ENCODE measurements around the gene USHBP1. TPM values are rescaled to one million over a fixed set of nuclear protein-coding genes. Genes with fewer than 3 reads are reported as not detected.

USHBP1 gene
- polyA plus RNA-seq, 1 experiment: not detected

GRCh38 chr19:17216058-17216670 is 48.4 kb downstream of the USHBP1 start:
- no peaks in the 10 kb centered on the region for H3K27me3 ChIP-seq (ENCODE audit: control insufficient read depth, insufficient read depth, low read length)
- ChIA-PET CTCF (no interaction called here), POLR2A (interaction anchor here (0.5 to 2.6 kb wide), 10 partner anchors 8 to 1824 kb away, joined by 3 to 10 read pairs (median 3); partner anchors contain the start of genes MYO9B and OCEL1)
- TF ChIP-seq CTCF (IDR thresholded peaks at IDR 0.05; ENCODE audit: low read depth, low read length): no peak
- H3K27ac ChIP-seq (ENCODE audit: low read depth, low read length): no peak overlapping the region
- H3K4me3 ChIP-seq (ENCODE audit: low read depth, low read length): peak overlapping the region; percentile 79
- DNase-seq (ENCODE audit: low read depth, low spot score): no peak
- H3K9me3 ChIP-seq (ENCODE audit: control insufficient read depth, insufficient read depth, low read length): no peaks in the 10 kb centered on the region; the same call in 1 of the 2 replicates

- peak; percentile 74 for DNase-seq (ENCODE audit: low read depth, low spot score)
- H3K27ac ChIP-seq (ENCODE audit: low read depth, low read length): peak within 1 kb of the TSS; percentile 93
- CTCF ChIA-PET: interaction anchor here (1.0 to 1.3 kb wide), 3 partner anchors 11 to 147 kb away, joined by 3 read pairs; no protein-coding TSS in a partner anchor
- TF ChIP-seq CTCF (IDR thresholded peaks at IDR 0.05; ENCODE audit: low read depth, low read length): no peak
- POLR2A ChIA-PET: interaction anchor here (0.5 to 2.6 kb wide), 17 partner anchors 8 to 1825 kb away, joined by 3 to 10 read pairs (median 3); partner anchors contain the start of genes MYO9B and OCEL1
- H3K9me3 ChIP-seq (ENCODE audit: control insufficient read depth, insufficient read depth, low read length): no peaks in the 10 kb centered on the region; the same call in 1 of the 2 replicates
- H3K4me3 ChIP-seq (ENCODE audit: low read depth, low read length): peak within 1 kb of the TSS; percentile 79
- H3K27me3 ChIP-seq (ENCODE audit: control insufficient read depth, insufficient read depth, low read length): no peaks in the 10 kb centered on the region
These were observed 49.2 kb downstream of the USHBP1 start, which contains the start of gene USE1 for GRCh38 chr19:17215127-17215971. TSS of gene USE1 (plus strand) at chr19:17215357. CDS start at chr19:17215406, 49 bp downstream.

GRCh38 chr19:17214508-17215126 is 49.9 kb downstream of the USHBP1 start:
- TF ChIP-seq CTCF (IDR thresholded peaks at IDR 0.05; ENCODE audit: low read depth, low read length): no peak
- Histone ChIP-seq H3K4me3 (ENCODE audit: low read depth, low read length) (peak overlapping the region; percentile 79), H3K9me3 (ENCODE audit: control insufficient read depth, insufficient read depth, low read length) (no peaks in the 10 kb centered on the region; the same call in 1 of the 2 replicates), H3K27me3 (ENCODE audit: control insufficient read depth, insufficient read depth, low read length) (no peaks in the 10 kb centered on the region), H3K27ac (ENCODE audit: low read depth, low read length) (peak overlapping the region; percentile 93)
- CTCF ChIA-PET: interaction anchor here (0.7 to 1.3 kb wide), 4 partner anchors 10 to 147 kb away, joined by 3 read pairs; no protein-coding TSS in a partner anchor
- no peak for DNase-seq (ENCODE audit: low read depth, low spot score)
- POLR2A ChIA-PET: interaction anchor here (0.5 to 2.6 kb wide), 9 partner anchors 9 to 171 kb away, joined by 3 to 10 read pairs (median 3); partner anchors contain the start of gene OCEL1

GRCh38 chr19:17213334-17213733 is 51.2 kb downstream of the USHBP1 start:
- POLR2A ChIA-PET: no interaction called here
- CTCF ChIA-PET: interaction anchor here (0.6 kb wide), 1 partner anchor 441 kb away, joined by 3 read pairs; no protein-coding TSS in a partner anchor

More at GRCh38 chr19:17213334-17213733, 51.2 kb downstream of the USHBP1 start:
- Histone ChIP-seq H3K27ac (ENCODE audit: low read depth, low read length) (no peak overlapping the region), H3K4me3 (ENCODE audit: low read depth, low read length) (no peak overlapping the region), H3K9me3 (ENCODE audit: control insufficient read depth, insufficient read depth, low read length) (no peaks in the 10 kb centered on the region; the same call in 1 of the 2 replicates), H3K27me3 (ENCODE audit: control insufficient read depth, insufficient read depth, low read length) (no peaks in the 10 kb centered on the region)
- DNase-seq (ENCODE audit: low read depth, low spot score): no peak
- TF ChIP-seq CTCF (IDR thresholded peaks at IDR 0.05; ENCODE audit: low read depth, low read length): no peak
